Brain microvascular endothelial cell (primary cell): ENCODE results near the gene UTP14C.

Source experiments
- DNase-seq: peaks from one replicate; pipeline ENCODE4 v3.0.0-alpha.2; 2020
- H3K27ac ChIP-seq: fragments of 250-450 bp; sonication (Bioruptor Pico); 2 replicates; pipeline ENCODE4 v1.5.1; 2020; ENCODE audit warnings: mild to moderate bottlenecking, moderate library complexity
- H3K27me3 ChIP-seq: fragments of 250-450 bp; sonication (Bioruptor Pico); replicated peaks from 2 replicates; pipeline ENCODE4 v1.5.1; 2020; ENCODE audit warnings: mild to moderate bottlenecking
- H3K36me3 ChIP-seq: fragments of 250-450 bp; sonication (Bioruptor Pico); replicated peaks from 2 replicates; pipeline ENCODE4 v1.5.1; 2020; ENCODE audit warnings: mild to moderate bottlenecking
- H3K4me3 ChIP-seq: 2 replicates; pipeline ENCODE4 v1.5.1; 2011; ENCODE audit warnings: low read depth, mild to moderate bottlenecking, control low read depth, low read length, moderate library complexity
- in situ Hi-C: cut with HindIII; loops from 2 replicates; pipeline ENCODE4 v1.10.0; 2017; ENCODE audit warnings: low sequenced_read_pairs, low pct_ligation_motif_present
- TF ChIP-seq, protein P1 (sequence below): IDR thresholded peaks from 2 replicates; pipeline ENCODE4 v1.5.1; 2011; ENCODE audit warnings: low read depth, mild to moderate bottlenecking, moderate library complexity, low read length, control low read depth, inconsistent platforms; ENCODE audit errors: missing control alignments

Gene UTP14C

DNA sequence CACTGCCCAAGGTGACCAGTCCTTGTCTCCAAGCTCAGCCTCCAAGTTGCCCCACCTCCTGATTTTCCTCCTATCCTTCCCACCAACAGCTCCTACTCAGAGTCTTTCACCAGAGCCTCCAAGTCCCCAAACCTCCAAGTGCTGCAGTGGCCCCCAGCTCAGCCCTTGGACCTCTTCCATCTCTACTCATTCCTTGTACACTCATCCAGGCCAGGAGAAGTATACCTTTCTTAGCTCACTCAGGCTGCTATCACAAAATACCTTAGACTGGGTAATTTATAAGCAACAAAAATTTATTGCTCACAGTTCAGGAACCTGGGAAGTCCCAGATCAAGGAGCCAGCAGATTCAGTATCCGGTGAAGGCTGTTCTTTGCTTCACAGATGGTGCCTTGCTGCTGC is 24.6 kb upstream of the UTP14C start:
- Histone ChIP-seq H3K4me3 (no peak overlapping the region), H3K27me3 (no peaks in the 10 kb centered on the region), H3K36me3 (no peaks in the 10 kb centered on the region), H3K27ac (no peak overlapping the region)
- in situ Hi-C loops = no loop called here
- TF ChIP-seq, protein P1, sequence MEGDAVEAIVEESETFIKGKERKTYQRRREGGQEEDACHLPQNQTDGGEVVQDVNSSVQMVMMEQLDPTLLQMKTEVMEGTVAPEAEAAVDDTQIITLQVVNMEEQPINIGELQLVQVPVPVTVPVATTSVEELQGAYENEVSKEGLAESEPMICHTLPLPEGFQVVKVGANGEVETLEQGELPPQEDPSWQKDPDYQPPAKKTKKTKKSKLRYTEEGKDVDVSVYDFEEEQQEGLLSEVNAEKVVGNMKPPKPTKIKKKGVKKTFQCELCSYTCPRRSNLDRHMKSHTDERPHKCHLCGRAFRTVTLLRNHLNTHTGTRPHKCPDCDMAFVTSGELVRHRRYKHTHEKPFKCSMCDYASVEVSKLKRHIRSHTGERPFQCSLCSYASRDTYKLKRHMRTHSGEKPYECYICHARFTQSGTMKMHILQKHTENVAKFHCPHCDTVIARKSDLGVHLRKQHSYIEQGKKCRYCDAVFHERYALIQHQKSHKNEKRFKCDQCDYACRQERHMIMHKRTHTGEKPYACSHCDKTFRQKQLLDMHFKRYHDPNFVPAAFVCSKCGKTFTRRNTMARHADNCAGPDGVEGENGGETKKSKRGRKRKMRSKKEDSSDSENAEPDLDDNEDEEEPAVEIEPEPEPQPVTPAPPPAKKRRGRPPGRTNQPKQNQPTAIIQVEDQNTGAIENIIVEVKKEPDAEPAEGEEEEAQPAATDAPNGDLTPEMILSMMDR = no peak
- no peak for DNase-seq

DNA sequence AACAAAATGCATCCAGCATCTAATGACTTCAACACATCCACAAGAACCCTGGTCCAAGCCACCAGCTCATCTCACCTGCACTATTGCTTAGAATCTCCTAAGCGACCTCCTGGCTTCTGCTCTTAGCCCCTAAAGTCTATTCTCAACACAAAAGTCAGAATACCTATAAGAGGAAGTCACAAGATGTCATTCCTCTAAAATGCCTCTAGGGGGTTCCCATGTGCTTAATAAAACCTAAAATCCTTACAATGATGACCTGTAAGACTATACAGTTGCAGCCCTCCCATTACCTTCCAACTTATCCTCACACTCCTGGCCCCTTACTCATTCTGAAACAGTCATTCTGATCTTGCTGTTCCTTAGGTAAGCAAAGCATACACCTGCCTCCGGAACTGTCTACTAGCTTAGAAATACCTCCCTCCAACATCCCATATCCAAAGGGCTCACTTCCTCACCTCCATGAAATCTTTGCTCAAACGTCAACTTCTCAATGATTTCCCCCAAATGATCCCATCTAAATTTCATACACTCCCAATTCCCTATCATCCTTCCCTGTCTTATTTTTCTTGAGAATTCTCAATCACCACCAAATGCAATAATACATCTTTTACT is 23.3 kb upstream of the UTP14C start:
- in situ Hi-C loops = no loop called here
- Histone ChIP-seq H3K27me3 (no peaks in the 10 kb centered on the region), H3K27ac (no peak overlapping the region), H3K36me3 (no peaks in the 10 kb centered on the region), H3K4me3 (no peak overlapping the region)
- TF ChIP-seq, protein P1 = peak; percentile 62
- DNase-seq = no peak

DNA sequence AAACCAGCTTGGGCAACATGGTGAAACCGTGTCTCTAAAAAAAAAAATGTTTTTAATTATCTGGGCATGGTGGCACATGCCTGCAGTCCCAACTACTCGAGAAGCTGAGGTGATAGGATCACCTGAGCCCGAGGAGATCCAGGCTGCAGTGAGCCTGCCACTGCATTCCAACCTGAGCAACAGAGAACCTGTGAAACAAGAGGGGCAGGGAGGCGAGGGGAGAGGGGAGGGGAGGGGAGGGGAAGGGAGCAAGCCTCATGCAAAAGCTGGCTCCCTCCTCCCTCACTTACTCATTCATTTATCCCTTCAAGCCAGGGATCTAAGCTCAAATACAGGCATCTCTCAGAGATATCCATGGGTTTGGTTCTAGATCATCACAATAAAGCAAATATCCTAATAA is 22.1 kb upstream of the UTP14C start:
- in situ Hi-C loops = no loop called here
- no peaks in the 10 kb centered on the region for H3K27me3 ChIP-seq

DNA sequence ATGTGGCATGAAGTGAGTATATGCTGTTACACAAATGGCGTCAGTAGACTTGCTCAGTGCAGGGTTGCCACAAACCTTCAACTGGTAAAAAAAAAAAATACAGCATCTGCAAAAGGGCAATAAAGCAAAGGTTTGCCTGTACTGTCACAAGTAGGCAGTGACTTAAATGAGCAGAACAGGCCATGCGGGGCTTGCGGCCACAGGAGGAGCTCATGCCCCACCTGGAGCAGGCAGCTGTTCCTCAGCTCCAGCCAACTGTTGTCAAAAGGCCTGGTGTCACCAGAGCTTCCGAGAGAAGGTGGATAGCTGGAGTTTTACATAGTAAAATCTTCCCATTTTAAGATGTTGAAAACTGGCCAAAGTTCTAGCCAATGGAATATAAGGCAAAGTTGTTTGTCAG is 20.9 kb upstream of the UTP14C start:
- H3K27ac ChIP-seq = no peak overlapping the region
- no peak overlapping the region for H3K4me3 ChIP-seq
- no peaks in the 10 kb centered on the region for H3K36me3 ChIP-seq
- DNase-seq = no peak
- H3K27me3 ChIP-seq = no peaks in the 10 kb centered on the region
- TF ChIP-seq, protein P1 = no peak
- in situ Hi-C loops = no loop called here

More for the DNA sequence above, 22.1 kb upstream of the UTP14C start:
- TF ChIP-seq, protein P1 = no peak
- H3K4me3 ChIP-seq = no peak overlapping the region
- no peaks in the 10 kb centered on the region for H3K36me3 ChIP-seq
- H3K27ac ChIP-seq = no peak overlapping the region
- no peak for DNase-seq

DNA sequence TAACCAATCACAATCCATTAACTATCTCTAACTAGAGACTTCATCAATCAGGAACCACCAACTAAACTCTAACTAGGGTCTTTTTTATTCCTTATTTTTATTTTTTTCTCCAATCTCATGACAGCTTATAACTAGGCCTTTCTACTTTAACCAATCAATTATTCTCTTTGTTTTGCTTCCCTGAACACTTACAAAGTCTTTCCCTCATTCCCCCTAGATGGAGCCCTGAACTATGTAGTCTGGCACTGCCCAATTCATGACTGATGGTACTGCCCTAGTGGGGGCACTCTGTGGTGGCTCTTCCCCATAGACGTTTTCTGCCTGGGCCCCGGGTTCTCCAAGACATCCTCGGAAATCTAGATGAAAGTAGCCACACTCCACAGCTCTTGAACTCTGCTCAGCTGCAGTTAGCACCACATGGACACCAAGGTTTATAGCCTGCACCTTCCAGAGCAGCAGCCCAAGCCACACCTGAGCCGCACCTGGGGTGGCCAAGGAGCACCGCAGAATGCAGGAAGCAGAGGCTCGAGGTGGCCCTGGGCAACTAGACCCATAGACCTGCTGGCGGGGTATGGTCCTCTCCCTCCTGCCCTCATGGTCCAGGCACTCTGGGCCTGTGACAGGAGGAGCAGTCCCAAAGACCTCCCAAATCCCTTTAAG is 19.9 kb upstream of the UTP14C start:
- Histone ChIP-seq H3K27me3 (no peaks in the 10 kb centered on the region), H3K27ac (no peak overlapping the region), H3K36me3 (no peaks in the 10 kb centered on the region), H3K4me3 (no peak overlapping the region)
- DNase-seq = no peak
- in situ Hi-C loops = no loop called here
- TF ChIP-seq, protein P1 = no peak
